ENCODE results near the gene ZIC1.

ZIC1 gene

DNA sequence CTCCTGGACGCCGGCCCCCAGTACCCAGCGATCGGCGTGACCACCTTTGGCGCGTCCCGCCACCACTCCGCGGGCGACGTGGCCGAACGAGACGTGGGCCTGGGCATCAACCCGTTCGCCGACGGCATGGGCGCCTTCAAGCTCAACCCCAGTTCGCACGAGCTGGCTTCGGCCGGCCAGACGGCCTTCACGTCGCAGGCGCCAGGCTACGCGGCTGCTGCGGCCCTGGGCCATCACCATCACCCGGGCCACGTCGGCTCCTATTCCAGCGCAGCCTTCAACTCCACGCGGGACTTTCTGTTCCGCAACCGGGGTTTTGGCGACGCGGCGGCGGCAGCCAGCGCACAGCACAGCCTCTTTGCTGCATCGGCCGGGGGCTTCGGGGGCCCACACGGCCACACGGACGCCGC is 956 bp downstream of the ZIC1 start:
- no peak overlapping the region for H3K4me3 ChIP-seq (ENCODE audit: low read depth, low read length)
- TF ChIP-seq, protein P1, sequence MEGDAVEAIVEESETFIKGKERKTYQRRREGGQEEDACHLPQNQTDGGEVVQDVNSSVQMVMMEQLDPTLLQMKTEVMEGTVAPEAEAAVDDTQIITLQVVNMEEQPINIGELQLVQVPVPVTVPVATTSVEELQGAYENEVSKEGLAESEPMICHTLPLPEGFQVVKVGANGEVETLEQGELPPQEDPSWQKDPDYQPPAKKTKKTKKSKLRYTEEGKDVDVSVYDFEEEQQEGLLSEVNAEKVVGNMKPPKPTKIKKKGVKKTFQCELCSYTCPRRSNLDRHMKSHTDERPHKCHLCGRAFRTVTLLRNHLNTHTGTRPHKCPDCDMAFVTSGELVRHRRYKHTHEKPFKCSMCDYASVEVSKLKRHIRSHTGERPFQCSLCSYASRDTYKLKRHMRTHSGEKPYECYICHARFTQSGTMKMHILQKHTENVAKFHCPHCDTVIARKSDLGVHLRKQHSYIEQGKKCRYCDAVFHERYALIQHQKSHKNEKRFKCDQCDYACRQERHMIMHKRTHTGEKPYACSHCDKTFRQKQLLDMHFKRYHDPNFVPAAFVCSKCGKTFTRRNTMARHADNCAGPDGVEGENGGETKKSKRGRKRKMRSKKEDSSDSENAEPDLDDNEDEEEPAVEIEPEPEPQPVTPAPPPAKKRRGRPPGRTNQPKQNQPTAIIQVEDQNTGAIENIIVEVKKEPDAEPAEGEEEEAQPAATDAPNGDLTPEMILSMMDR (IDR thresholded peaks at IDR 0.05; ENCODE audit: control insufficient read depth, extremely low read depth, insufficient read depth): no peak
- no peak for DNase-seq (ENCODE audit: low read depth)

DNA sequence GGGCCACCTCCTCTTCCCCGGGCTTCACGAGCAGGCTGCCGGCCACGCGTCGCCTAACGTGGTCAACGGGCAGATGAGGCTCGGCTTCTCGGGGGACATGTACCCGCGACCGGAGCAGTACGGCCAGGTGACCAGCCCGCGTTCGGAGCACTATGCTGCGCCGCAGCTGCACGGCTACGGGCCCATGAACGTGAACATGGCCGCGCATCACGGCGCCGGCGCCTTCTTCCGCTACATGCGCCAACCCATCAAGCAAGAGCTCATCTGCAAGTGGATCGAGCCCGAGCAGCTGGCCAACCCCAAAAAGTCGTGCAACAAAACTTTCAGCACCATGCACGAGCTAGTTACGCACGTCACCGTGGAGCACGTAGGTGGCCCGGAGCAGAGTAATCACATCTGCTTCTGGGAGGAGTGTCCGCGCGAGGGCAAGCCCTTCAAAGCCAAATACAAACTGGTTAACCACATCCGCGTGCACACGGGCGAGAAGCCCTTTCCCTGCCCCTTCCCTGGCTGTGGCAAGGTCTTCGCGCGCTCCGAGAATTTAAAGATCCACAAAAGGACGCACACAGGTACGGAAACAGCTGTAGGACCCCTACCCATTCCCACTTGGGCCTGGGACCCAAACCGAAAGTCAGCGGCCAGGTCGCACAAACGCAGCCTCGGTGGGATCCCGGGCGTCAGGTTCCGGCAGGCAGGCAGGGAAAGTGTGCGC is 1.5 kb downstream of the ZIC1 start:
- H3K4me3 ChIP-seq (ENCODE audit: low read depth, low read length): no peak overlapping the region
- no peak for DNase-seq (ENCODE audit: low read depth)
- TF ChIP-seq, protein P1 (IDR thresholded peaks at IDR 0.05; ENCODE audit: control insufficient read depth, extremely low read depth, insufficient read depth): no peak

DNA sequence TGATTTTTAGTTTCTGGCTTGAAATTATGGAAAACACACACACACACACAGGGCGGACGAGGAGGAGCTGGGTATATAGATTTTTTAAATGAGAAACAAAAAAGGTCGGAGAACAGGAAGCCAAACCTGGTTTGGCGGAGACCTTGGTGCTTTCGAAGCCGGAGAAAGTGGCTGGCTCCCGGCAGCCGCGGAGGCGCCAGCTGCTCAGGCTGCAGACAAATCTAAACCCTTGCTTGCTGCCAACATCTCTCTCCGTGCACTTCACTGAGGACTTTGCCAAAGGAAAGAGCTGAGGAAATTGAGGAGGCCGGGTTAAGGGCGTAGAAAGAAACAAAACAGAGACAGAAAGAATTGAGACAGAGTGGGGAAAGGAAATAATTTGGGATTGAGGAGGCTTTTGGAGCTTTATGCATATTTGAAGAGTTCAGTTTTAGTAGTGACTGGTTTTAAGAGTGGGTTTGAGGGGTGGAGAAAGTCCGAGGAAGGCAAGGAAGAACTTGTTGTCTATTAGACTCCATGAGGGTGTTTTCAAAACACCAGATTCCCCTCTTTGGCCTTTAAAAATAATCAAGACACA is 2.2 kb downstream of the ZIC1 start:
- no peak for DNase-seq (ENCODE audit: low read depth)
- TF ChIP-seq, protein P1 (IDR thresholded peaks at IDR 0.05; ENCODE audit: control insufficient read depth, extremely low read depth, insufficient read depth): no peak
- H3K4me3 ChIP-seq (ENCODE audit: low read depth, low read length): no peak overlapping the region

DNA sequence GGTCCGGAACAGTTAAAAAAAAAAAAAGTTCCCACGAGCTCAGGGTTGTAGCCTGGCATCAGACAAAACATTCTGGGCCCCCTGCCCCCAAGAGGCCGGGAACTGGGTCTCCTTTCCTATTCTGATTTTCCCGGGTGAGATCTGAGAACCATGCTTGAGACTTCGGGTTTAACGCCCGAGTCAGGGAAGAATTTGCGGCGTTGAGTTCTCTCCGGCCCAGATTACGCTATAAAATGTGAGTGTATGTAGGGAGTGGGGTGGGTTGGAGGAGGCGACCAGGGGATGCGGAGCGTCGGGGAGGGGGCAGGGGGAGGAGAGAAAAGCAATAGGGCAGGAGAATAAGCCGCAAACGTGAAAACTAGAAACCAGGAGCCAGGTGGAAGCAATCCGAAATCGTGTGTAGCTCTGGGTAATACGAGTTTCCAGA is 2.7 kb downstream of the ZIC1 start:
- no peak overlapping the region for H3K4me3 ChIP-seq (ENCODE audit: low read depth, low read length)
- TF ChIP-seq, protein P1 (IDR thresholded peaks at IDR 0.05; ENCODE audit: control insufficient read depth, extremely low read depth, insufficient read depth): no peak
- DNase-seq (ENCODE audit: low read depth): no peak

DNA sequence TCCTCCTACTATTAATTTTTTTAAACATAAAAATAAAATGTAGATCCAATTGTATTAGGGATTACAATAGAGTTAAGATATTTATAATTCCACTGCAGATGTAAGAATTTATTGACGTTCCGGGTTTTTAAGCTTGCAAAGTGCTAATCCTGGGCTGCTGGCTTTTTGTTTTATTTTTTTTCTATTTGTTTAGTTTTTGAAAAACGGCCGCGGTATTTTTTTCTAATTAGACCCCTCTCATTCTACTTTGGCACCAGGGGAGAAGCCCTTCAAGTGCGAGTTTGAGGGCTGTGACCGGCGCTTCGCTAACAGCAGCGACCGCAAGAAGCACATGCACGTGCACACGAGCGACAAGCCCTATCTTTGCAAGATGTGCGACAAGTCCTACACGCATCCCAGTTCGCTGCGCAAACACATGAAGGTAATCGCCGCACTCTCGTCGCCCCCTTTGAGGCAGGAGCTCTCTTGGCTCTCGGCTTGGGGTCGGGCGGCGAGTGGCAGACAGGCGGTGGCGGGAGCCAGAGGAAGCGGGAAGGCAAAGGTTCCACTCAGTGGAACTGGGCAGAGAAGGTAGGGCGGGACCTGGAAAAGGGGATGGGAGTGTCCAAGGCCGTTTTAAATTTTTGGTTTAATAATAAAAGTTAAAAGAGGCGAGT is 3.2 kb downstream of the ZIC1 start:
- H3K4me3 ChIP-seq (ENCODE audit: low read depth, low read length): no peak overlapping the region
- DNase-seq (ENCODE audit: low read depth): no peak
- TF ChIP-seq, protein P1 (IDR thresholded peaks at IDR 0.05; ENCODE audit: control insufficient read depth, extremely low read depth, insufficient read depth): no peak

DNA sequence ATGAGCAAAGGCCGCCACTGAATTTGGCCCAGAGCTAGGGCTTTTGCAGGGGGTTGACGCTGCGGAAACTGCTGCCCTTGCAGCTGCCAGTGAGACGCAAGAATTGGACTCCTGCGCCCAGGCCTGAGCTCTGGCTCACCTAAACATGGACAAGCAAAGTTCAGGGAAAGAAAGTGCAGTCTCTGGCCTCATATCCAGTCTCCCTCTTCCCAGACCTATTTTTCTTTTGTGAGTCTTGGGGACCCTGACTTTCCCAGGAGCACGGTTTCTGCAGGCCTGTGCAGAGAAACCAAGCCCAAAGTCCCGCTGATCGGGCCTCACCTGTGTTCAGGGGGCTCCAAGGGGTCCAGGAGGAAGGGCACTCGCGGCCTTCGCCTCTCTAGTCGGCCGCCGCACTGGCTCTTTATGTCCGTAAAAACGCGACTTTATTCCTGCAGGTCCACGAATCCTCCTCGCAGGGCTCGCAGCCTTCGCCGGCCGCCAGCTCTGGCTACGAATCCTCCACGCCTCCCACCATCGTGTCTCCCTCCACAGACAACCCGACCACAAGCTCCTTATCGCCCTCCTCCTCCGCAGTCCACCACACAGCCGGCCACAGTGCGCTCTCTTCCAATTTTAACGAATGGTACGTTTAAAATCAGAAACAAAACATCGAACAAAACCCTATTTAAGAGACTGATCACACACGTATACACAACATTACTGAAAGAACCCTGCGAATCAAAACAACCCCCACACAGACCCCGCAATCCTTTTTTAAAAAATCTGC is 3.9 kb downstream of the ZIC1 start:
- DNase-seq (ENCODE audit: low read depth): no peak
- TF ChIP-seq, protein P1 (IDR thresholded peaks at IDR 0.05; ENCODE audit: control insufficient read depth, extremely low read depth, insufficient read depth): no peak
- H3K4me3 ChIP-seq (ENCODE audit: low read depth, low read length): no peak overlapping the region; the same call in 1 of the 2 replicates
